Keratinocyte (primary cell): ENCODE measurements around the gene ACOT4. TPM values are rescaled to one million over a fixed set of nuclear protein-coding genes. Genes with fewer than 3 reads are reported as not detected.

Experiments
- DNase-seq: peaks from one replicate; pipeline ENCODE4 v3.0.0-alpha.2; 2011; ENCODE audit warnings: low read depth, missing footprints, low spot score
- FAIRE-seq: peaks from 2 replicates; lab custom pipeline; 2011; peaks lifted over from hg19 to GRCh38; lab: Jason Lieb, UNC
- H2AFZ ChIP-seq: 2 replicates; pipeline ENCODE4 v1.6.0; 2012; ENCODE audit warnings: low read length, control low read depth, inconsistent platforms; ENCODE audit not compliant: control insufficient read depth
- H3K27ac ChIP-seq: 2 replicates; pipeline ENCODE4 v1.5.1; 2011; ENCODE audit warnings: low read length; ENCODE audit not compliant: control insufficient read depth, insufficient read depth
- H3K27me3 ChIP-seq: 3 replicates; pipeline ENCODE4 v1.6.0; 2011; ENCODE audit warnings: low read length; ENCODE audit not compliant: control insufficient read depth, insufficient read depth; ENCODE audit errors: extremely low read depth
- H3K36me3 ChIP-seq, 2 experiments: 2 replicates in 1 of 2; 3 replicates in 1 of 2; pipeline ENCODE4 v1.5.1; 2011; ENCODE audit warnings: low read length in 2 of 2, mild to moderate bottlenecking in 1 of 2; ENCODE audit not compliant: control insufficient read depth in 2 of 2, insufficient read depth in 2 of 2; ENCODE audit errors: extremely low read depth in 1 of 2
- H3K4me1 ChIP-seq: 3 replicates; pipeline ENCODE4 v1.5.1; 2011; ENCODE audit warnings: low read length; ENCODE audit not compliant: control insufficient read depth, insufficient read depth; ENCODE audit errors: extremely low read depth
- H3K4me2 ChIP-seq: 3 replicates; pipeline ENCODE4 v1.6.0; 2011; ENCODE audit warnings: low read depth, low read length; ENCODE audit not compliant: control insufficient read depth, insufficient read depth; ENCODE audit errors: extremely low read depth
- H3K4me3 ChIP-seq, 3 experiments: fragments of 200-600 bp in 1 of 3; sonication (generic) in 1 of 3; 2 replicates in 2 of 3; 3 replicates in 1 of 3; pipeline ENCODE4 v1.5.1; 2011 to 2016; ENCODE audit warnings: low read length in 3 of 3, mild to moderate bottlenecking in 3 of 3, control low read depth in 2 of 3, inconsistent platforms in 1 of 3, low read depth in 1 of 3, mixed read lengths in 1 of 3, mixed run types in 1 of 3, moderate library complexity in 1 of 3; ENCODE audit not compliant: control insufficient read depth in 2 of 3, insufficient read depth in 2 of 3; ENCODE audit errors: extremely low read depth in 1 of 3
- H3K79me2 ChIP-seq: 2 replicates; pipeline ENCODE4 v1.6.0; 2012; ENCODE audit warnings: low read length; ENCODE audit not compliant: control insufficient read depth, insufficient read depth
- H3K9ac ChIP-seq: 3 replicates; pipeline ENCODE4 v1.6.0; 2011; ENCODE audit warnings: low read length; ENCODE audit not compliant: control insufficient read depth, insufficient read depth; ENCODE audit errors: extremely low read depth
- H3K9me1 ChIP-seq: 3 replicates; pipeline ENCODE4 v1.6.0; 2011; ENCODE audit warnings: low read length; ENCODE audit not compliant: control insufficient read depth, insufficient read depth; ENCODE audit errors: extremely low read depth
- H3K9me3 ChIP-seq: 2 replicates; pipeline ENCODE4 v1.5.1; 2012; ENCODE audit warnings: low read depth, low read length; ENCODE audit not compliant: control insufficient read depth
- H4K20me1 ChIP-seq: 3 replicates; pipeline ENCODE4 v1.6.0; 2011; ENCODE audit warnings: low read length; ENCODE audit not compliant: control insufficient read depth, insufficient read depth; ENCODE audit errors: extremely low read depth
- EZH2 ChIP-seq: IDR thresholded peaks from one replicate; pipeline ENCODE4 v1.6.1; 2012; ENCODE audit warnings: inconsistent platforms, mild to moderate bottlenecking, low read length, moderate library complexity
- dilution Hi-C: fragments of 300-500 bp; cut with MboI; formaldehyde crosslinking; loops from one replicate; pipeline ENCODE4 v1.7.0; 2020; ENCODE audit warnings: low sequenced_read_pairs; ENCODE audit not compliant: extremely low pct_ligation_motif_present
- polyA plus RNA-seq, 5 experiments: library from polyadenylated mRNA; depleted of rRNA in 3 of 5; stranded (reverse) in 3 of 5; stranded (forward) in 1 of 5; unstranded in 1 of 5; fragments of >200 nt; gene quantifications; 1 replicate in 1 of 5; 2 replicates in 3 of 5; 3 replicates in 1 of 5; pipeline versions ENCODE4 v1.2.1 to v1.2.3, GENCODE V29; 2011 to 2012; ENCODE audit warnings: missing spikeins in 2 of 5, low read depth in 1 of 5, low replicate concordance in 1 of 5
- TF ChIP-seq, protein P1 (sequence below), 3 experiments: IDR thresholded peaks in 1 of 3; conservative IDR thresholded peaks in 1 of 3; optimal IDR thresholded peaks in 1 of 3; 2 replicates in 2 of 3; 3 replicates in 1 of 3; pipeline versions ENCODE3 to v1.5.1; 2011; ENCODE audit warnings: low read length in 3 of 3, mild to moderate bottlenecking in 3 of 3, moderate library complexity in 2 of 3, control low read depth in 1 of 3, inconsistent platforms in 1 of 3; ENCODE audit not compliant: insufficient read depth in 2 of 3; ENCODE audit errors: extremely low read depth in 1 of 3

ACOT4 gene
- polyA plus RNA-seq, 1 donor (not counting 4 experiments of a cell fraction or from before 2014, with no cell fraction given): 0.29 TPM

DNA sequence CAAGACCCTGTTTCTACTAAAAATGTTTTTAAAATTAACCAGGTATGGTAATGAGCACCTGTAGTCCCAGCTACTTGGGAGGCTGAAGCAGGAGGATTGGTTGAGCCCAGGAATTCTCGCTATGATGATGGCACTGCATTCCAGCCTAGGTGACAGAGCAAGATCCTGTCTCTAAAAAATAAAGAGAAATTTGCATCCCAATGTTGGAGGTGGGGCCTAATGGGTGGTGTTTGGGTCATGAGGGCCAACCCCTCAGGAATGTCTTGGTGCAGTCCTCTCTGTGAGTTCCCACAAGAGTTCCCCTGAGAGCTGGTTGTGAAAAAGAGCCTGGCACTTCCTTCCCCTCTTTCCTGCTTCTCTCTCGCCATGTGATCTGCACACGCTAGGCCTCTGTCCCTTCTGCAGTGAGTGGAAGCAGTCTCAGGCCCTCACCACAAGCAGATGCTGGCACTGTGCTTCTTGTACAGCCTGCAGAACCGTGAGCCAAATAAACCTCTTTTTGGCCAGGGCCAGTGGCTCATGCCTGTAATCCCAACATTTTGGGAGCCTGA is 31.9 kb downstream of the ACOT4 start:
- H3K27me3 ChIP-seq: no peaks in the 10 kb centered on the region
- H3K27ac ChIP-seq: no peak overlapping the region
- TF ChIP-seq, protein P1, sequence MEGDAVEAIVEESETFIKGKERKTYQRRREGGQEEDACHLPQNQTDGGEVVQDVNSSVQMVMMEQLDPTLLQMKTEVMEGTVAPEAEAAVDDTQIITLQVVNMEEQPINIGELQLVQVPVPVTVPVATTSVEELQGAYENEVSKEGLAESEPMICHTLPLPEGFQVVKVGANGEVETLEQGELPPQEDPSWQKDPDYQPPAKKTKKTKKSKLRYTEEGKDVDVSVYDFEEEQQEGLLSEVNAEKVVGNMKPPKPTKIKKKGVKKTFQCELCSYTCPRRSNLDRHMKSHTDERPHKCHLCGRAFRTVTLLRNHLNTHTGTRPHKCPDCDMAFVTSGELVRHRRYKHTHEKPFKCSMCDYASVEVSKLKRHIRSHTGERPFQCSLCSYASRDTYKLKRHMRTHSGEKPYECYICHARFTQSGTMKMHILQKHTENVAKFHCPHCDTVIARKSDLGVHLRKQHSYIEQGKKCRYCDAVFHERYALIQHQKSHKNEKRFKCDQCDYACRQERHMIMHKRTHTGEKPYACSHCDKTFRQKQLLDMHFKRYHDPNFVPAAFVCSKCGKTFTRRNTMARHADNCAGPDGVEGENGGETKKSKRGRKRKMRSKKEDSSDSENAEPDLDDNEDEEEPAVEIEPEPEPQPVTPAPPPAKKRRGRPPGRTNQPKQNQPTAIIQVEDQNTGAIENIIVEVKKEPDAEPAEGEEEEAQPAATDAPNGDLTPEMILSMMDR (optimal IDR thresholded peaks at IDR 0.05 in 1 of 3, IDR thresholded peaks at IDR 0.05 in 1 of 3, conservative IDR thresholded peaks at IDR 0.05 in 1 of 3; ENCODE audit: extremely low read depth in 1 of 3, insufficient read depth in 2 of 3, low read length in 3 of 3): no peak
- TF ChIP-seq EZH2: no peak
- no peaks in the 10 kb centered on the region for H3K9me3 ChIP-seq
- no peak overlapping the region for H2AFZ ChIP-seq
- H4K20me1 ChIP-seq: no peaks in the 10 kb centered on the region
- H3K79me2 ChIP-seq: no peaks in the 10 kb centered on the region
- H3K9me1 ChIP-seq: no peaks in the 10 kb centered on the region
- no peak overlapping the region for H3K9ac ChIP-seq
- FAIRE-seq (no peak), DNase-seq (no peak)
- H3K36me3 ChIP-seq: no peaks in the 10 kb centered on the region
- H3K4me2 ChIP-seq: no peak overlapping the region
- dilution Hi-C loops: no loop called here
- no peak overlapping the region for H3K4me3 ChIP-seq
- H3K4me1 ChIP-seq: no peaks in the 10 kb centered on the region

DNA sequence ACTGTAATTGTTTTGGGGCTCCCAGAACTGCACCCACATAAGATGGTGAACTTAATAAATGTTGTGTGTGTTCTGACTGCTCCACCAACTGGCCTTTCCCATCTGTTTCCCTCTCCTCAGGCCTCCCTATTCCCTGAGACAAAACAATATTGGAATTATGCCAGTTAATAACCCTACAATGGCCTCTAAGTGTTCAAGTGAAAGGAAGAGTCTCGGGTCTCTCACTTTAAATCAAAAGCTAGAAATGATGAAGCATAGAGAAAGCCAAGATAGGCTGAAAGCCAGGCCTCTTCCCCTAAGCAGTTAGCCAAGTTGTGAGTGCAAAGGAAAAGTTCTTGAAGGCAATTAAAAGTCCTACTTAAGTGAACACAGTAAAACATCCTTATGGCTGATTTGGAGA is 34.0 kb downstream of the ACOT4 start:
- Histone ChIP-seq H3K9me3 (no peaks in the 10 kb centered on the region), H3K79me2 (no peaks in the 10 kb centered on the region), H3K4me3 (no peak overlapping the region), H3K27ac (no peak overlapping the region), H3K9ac (no peak overlapping the region), H3K36me3 (no peaks in the 10 kb centered on the region), H3K27me3 (no peaks in the 10 kb centered on the region), H3K4me1 (no peaks in the 10 kb centered on the region), H4K20me1 (no peaks in the 10 kb centered on the region), H2AFZ (no peak overlapping the region), H3K9me1 (no peaks in the 10 kb centered on the region), H3K4me2 (no peak overlapping the region)
- no peak for TF ChIP-seq EZH2
- TF ChIP-seq, protein P1 (optimal IDR thresholded peaks at IDR 0.05 in 1 of 3, IDR thresholded peaks at IDR 0.05 in 1 of 3, conservative IDR thresholded peaks at IDR 0.05 in 1 of 3; ENCODE audit: extremely low read depth in 1 of 3, insufficient read depth in 2 of 3, low read length in 3 of 3): no peak
- dilution Hi-C loops: no loop called here
- DNase-seq (no peak), FAIRE-seq (no peak)
